Globus pallidus (tissue), 1 donor: ENCODE data around the gene INTS12.
A peak's percentile ranks its signal among the peaks of the same experiment; 100 is the strongest.

ENCODE experiments used
- DNase-seq: peaks from one replicate; pipeline ENCODE4 v3.0.0-alpha.2; 2015; ENCODE audit warnings: low spot score

Gene INTS12

GRCh38 chr4:105683038-105683437, 25.5 kb downstream of the INTS12 start:
- DNase-seq, result no peak

DNA sequence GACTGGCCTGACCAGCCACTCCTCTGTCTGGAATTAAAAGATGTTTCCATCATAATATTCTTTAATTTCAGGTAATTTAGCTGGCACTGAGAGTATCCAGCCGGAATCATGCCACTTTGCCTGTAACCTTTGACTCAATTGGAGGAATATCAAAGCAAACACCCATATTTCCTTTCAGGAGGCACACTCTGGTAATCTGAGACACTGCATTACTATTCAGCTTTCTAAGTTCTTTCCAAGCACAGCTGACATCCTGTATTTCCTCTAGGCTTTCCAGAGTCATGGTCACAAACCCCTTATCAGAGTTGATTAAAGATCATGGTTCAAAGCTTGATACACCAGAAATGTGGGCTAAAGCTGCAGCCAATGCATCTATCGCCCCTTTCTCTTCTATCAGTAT, 29.3 kb downstream of the INTS12 start:
- DNase-seq, result no peak

DNA sequence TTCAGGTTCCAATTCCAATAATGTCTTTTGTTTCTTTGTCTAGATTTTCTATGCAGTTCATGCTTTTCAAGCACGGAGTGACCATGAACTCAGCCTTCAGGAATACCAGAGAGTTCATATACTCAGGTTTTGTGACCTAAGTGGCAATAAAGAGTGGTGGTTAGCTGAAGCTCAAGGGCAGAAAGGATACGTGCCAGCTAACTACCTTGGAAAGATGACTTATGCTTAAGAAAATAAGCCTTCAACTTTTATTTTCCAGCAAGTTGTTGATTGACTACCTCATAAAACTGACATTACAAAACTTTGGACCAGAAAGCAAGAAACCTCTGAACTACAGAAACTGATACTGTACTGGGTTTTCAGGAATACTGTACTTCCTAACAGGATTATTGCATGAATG, 30.8 kb downstream of the INTS12 start:
- DNase-seq, result no peak

DNA sequence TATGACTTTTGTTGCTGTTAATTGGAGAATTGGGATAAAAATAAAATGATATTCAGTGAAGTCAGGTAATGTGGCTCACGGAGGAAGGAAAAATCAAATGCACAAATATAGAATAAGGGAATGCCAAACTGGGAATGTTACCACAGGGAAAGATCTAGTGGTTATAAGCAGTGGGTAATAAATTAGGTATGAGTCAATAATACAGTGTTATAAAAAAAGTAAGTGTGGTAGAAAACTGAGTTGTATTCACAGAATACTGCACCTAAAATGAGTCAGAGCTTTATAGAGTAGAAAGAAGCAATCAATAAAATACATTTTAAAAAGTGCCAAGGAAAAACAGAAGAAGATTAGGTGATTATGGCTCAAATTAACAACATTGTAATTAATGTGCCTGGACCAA, 34.5 kb downstream of the INTS12 start:
- DNase-seq, result no peak

GRCh38 chr4:105671301-105671700, 37.2 kb downstream of the INTS12 start:
- no peak for DNase-seq

- DNase-seq, result no peak
Observed at GRCh38 chr4:105670684-105671083, 37.8 kb downstream of the INTS12 start.

- DNase-seq, result peak; percentile 11
Observed at GRCh38 chr4:105666693-105667092, 41.8 kb downstream of the INTS12 start.

DNA sequence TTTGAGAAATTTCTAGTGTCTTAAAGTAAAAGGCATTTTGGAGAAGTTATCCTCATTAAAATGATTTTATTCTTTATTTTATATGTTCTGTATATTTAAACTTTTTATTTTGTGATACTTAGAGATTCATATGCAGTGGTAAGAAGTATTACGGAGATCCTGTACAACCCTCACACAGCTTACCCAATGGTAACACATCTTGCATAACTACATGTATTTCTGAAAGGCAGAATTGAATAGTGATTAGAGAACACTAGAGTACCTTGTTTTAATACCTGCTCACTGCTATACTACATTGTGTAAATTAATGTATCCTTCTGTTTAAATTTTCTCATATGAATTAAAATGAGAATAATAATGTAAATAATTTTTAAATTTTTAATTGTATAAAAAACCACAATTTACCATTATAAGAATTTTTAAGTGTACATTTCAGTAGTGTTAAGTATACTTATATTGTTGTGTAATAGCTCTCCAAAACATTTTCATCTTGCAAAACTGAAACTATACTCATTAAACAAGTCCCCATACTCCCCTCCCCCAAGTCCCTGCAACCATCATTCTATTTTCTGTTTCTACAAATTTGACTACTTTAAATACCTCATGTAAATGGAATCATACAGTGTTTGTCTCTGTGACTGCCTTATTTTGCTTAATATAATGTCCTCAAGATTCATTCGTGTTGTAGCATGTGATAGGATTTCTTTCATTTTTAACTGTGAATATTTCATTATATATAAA, 45.4 kb downstream of the INTS12 start:
- no peak for DNase-seq

DNA sequence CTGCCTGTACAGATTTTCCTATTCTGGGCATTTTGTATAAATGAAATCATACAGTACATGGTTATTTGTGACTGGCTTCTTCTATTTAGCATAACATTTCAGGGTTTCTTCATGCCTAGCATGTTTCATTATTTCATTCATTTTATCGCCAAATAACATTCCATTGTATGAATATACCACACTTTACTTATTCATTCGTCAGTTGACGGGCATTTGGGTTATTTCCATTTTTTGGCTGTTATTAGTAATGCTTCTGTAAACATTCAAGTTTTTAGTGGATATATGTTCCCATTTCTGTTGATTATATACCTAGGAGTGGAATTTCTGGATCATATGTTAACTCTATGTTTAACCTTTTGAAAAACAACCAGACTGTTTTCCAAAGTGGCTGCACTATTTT, 47.5 kb downstream of the INTS12 start:
- DNase-seq, result no peak

GRCh38 chr4:105659190-105659589, 49.3 kb downstream of the INTS12 start:
- no peak for DNase-seq

GRCh38 chr4:105657117-105657765, 51.2 kb downstream of the INTS12 start:
- DNase-seq, result no peak

DNA sequence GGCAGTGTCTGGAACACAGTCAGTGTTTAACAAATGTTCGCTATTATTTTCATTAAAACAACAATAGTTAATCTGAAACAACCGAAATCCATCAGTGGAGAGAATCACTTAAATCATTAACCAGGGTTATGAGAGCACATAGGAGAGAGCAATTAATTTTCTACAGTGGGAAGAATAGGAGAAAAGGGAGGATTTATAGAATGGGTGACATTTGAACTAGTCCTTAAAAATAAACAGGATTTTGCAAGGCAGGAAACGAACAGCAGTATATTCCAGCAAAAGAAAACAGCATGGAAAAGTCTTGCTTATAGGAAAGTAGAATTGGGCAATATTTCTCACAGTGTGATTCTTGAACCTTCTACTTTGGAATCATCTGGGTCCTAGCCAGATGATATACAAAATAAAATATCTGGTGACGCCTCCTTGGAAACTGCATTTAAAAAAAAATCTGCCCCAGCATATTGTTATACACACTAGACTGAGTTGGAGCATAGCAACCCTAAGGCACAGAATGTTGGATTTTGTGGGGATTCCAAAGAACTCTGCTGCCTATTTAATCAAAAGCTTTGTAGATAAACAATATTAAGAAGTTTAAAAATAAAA, 56.1 kb downstream of the INTS12 start:
- no peak for DNase-seq

GRCh38 chr4:105651884-105652283, 56.6 kb downstream of the INTS12 start:
- DNase-seq, result no peak

DNA sequence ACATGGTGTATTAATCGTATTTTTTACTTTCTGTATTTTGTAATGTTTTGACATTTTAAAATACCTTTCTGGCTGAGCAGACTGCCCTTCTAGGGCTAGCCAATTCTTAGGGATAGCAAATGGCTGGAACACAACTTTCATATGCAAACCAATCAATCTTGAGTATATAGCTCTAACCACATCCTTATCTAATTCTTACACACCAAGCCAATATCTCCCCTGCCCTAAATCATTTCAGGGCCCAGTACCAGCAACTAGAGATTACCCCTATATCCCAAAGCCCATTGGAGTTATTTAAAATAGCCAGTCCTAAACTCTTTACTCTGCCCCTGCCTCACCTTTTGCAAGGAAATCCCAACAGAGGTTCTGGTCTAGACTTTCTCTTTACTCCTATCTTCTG, 58.3 kb downstream of the INTS12 start:
- no peak for DNase-seq

GRCh38 chr4:105645440-105645839, 63.0 kb downstream of the INTS12 start:
- DNase-seq, result no peak

DNA sequence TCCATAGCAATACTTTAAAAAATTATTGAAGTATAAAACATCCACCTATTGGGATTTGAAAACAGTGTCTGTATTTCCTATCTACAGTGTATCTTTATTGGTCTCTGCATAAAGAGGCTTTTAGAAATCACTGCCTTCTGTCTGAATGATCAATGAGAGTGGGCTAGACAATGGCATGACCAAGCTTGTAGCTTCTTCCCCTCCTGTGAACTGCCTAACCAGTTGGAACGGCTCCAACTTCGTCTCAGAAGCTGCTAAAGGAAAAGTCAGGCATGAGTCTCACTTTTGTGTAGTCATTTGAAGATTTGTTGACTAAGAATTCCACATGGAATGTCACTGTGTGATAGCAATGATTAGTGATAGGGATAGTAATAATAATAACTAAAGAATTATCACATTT, 64.2 kb downstream of the INTS12 start:
- no peak for DNase-seq

DNA sequence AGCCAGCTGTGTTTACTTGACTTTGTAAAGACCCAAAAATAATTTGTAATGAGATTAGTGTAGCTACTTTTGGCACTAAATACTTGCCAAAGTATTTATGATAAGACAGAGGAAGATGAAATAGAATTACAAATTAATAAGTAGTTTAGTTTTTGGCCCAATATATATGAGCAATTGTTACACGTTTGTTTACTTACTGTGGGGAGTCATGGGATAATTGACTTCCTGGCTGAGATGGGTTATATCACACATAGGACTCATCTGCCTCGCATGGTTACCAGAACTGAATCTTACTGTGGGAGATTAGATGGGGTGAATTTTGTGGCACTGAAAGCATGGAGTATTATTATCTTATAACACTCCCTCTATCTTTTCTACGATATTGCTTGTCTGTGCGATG, 66.6 kb downstream of the INTS12 start:
- no peak for DNase-seq

DNA sequence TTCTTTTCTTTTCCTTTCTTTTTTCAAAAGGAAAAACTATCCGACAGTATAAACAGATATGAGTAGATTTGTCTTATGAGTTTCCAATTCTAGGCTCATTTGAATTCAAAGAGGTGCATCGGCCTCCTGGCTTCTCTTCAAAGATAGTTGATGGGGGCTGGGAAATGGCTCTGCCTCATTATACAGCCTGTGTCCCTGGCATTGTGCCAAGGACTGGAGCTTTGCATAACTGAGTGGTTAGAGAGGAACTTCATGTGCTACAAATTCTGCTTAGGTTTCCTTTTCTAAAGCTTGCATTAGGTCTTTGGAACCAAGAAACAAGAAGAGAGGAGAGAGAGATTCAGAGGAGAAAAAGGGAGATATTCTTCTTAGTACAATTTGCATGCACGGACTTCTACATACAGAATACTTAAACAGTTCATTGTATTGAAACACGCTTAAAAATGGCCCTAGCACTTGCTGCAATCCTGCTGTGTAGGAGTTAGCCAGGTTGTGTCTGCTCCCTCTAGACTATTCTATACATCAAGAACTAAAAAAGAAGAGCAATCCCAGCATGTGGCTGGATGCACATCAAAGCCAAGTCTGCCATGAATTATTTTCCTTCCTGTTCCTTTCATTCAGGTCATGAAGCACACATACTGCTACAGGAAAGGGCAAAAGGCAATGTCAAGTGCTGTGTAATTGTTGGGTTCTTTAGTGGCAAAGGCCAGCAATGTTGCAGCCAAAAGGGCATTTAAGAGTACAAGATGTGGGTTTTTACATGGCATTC, 70.9 kb downstream of the INTS12 start:
- peak; percentile 72 for DNase-seq

- no peak for DNase-seq
Observed at GRCh38 chr4:105634402-105635080, 73.9 kb downstream of the INTS12 start.

GRCh38 chr4:105633241-105633640, 75.2 kb downstream of the INTS12 start:
- no peak for DNase-seq
